ENCODE data around the gene AKIRIN2. TPM values are rescaled to one million over a fixed set of nuclear protein-coding genes. Genes with fewer than 3 reads are reported as not detected.

Gene AKIRIN2
- total and polyA plus RNA-seq, 2 experiments from 2014 or later: 24.2 to 49.6 TPM

DNA sequence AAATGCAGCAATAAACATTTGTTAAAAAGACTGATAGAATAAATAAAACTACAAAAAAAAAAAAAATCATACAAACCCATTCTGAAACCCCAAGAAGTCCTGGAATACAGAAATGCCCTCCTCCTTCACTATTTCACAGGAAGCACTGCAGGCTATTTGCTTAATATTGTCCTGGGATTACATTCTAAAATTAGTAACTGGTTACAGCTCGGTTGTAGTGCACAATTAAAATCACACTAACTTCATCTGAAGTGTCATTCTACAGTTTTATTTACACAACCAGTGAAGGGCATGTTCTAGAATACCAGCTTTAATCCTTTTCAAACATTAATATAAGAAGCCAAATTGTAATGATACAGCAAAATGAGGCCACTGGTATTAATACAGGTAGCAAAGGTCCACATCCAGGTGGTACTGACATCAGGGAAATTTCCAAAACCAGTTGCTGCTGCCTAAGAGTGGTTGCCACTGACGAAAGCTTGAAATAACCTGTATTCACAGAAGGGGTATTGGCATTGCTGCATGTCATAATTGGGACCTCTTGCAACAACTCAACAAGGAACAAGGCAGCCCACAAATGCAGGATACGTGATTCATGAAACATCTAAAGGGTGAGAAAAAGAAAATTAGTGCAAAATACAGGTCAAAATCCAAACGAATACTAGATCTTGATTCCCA lies 26.9 kb downstream of the AKIRIN2 start:
- no peak overlapping the region for H2AFZ ChIP-seq
- no peaks in the 10 kb centered on the region for H3K27me3 ChIP-seq
- no peaks in the 10 kb centered on the region for H3K36me3 ChIP-seq (replicated peaks; ENCODE audit: insufficient read depth, low read depth)
- peaks cover 12% of the 10 kb centered on the region for H3K4me1 ChIP-seq (ENCODE audit: insufficient read depth)
- TF ChIP-seq, protein P1, sequence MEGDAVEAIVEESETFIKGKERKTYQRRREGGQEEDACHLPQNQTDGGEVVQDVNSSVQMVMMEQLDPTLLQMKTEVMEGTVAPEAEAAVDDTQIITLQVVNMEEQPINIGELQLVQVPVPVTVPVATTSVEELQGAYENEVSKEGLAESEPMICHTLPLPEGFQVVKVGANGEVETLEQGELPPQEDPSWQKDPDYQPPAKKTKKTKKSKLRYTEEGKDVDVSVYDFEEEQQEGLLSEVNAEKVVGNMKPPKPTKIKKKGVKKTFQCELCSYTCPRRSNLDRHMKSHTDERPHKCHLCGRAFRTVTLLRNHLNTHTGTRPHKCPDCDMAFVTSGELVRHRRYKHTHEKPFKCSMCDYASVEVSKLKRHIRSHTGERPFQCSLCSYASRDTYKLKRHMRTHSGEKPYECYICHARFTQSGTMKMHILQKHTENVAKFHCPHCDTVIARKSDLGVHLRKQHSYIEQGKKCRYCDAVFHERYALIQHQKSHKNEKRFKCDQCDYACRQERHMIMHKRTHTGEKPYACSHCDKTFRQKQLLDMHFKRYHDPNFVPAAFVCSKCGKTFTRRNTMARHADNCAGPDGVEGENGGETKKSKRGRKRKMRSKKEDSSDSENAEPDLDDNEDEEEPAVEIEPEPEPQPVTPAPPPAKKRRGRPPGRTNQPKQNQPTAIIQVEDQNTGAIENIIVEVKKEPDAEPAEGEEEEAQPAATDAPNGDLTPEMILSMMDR (IDR thresholded peaks at IDR 0.05; ENCODE audit: poor library complexity): no peak
- no peak for TF ChIP-seq EZH2 (IDR thresholded peaks at IDR 0.05; ENCODE audit: borderline replicate concordance)
- TF ChIP-seq EZH2phosphoT487 (IDR thresholded peaks at IDR 0.05; ENCODE audit: low read depth, severe bottlenecking, unreplicated experiment): no peak
- no peak overlapping the region for H3K4me2 ChIP-seq
- H3K9me3 ChIP-seq (ENCODE audit: low read depth): no peaks in the 10 kb centered on the region
- no peak for DNase-seq (ENCODE audit: low spot score)
- no peak overlapping the region for H3K4me3 ChIP-seq
- peaks cover 48% of the 10 kb centered on the region for H3K79me2 ChIP-seq
- WGBS (ENCODE audit: low lambda C conversion rate, missing lambda C conversion rate): 79% methylated on average over 4 of the region's 4 CpGs
- no peaks in the 10 kb centered on the region for H3K9me2 ChIP-seq (replicated peaks; ENCODE audit: insufficient read depth)
- H4K20me1 ChIP-seq (ENCODE audit: insufficient read depth, poor library complexity, severe bottlenecking): no peaks in the 10 kb centered on the region
- H3K27ac ChIP-seq: peak overlapping the region; percentile 5

DNA sequence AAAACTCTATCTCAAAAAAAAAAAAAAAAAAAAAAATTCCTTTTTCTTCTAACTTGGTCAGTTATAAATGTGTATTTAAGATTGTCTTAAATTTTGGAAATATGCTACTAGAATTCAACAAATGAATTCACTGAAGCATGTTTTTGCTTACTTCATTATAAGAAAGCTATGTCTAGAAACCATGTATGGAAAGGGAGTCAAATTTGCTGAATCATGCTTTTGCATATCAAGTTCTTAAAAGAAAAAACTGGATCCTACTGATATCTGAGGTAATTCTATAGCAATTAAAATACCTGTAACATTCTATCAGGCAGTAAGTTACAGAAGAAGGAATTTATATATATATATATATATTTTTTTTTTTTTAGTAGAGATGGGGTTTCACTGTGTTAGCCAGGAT lies 27.7 kb downstream of the AKIRIN2 start:
- H3K36me3 ChIP-seq (replicated peaks; ENCODE audit: insufficient read depth, low read depth): no peaks in the 10 kb centered on the region
- no peak overlapping the region for H3K4me3 ChIP-seq
- H3K27ac ChIP-seq: no peak overlapping the region
- DNase-seq (ENCODE audit: low spot score): no peak
- H3K4me2 ChIP-seq: no peak overlapping the region
- peaks cover 39% of the 10 kb centered on the region for H3K79me2 ChIP-seq
- no peak overlapping the region for H2AFZ ChIP-seq
- TF ChIP-seq, protein P1 (IDR thresholded peaks at IDR 0.05; ENCODE audit: poor library complexity): no peak
- TF ChIP-seq EZH2phosphoT487 (IDR thresholded peaks at IDR 0.05; ENCODE audit: low read depth, severe bottlenecking, unreplicated experiment) (no peak), EZH2 (IDR thresholded peaks at IDR 0.05; ENCODE audit: borderline replicate concordance) (no peak)
- peaks cover 12% of the 10 kb centered on the region for H3K4me1 ChIP-seq (ENCODE audit: insufficient read depth)
- no peaks in the 10 kb centered on the region for H4K20me1 ChIP-seq (ENCODE audit: insufficient read depth, poor library complexity, severe bottlenecking)
- H3K9me3 ChIP-seq (ENCODE audit: low read depth): no peaks in the 10 kb centered on the region
- H3K9me2 ChIP-seq (replicated peaks; ENCODE audit: insufficient read depth): no peaks in the 10 kb centered on the region
- no peaks in the 10 kb centered on the region for H3K27me3 ChIP-seq

- Histone ChIP-seq H3K4me1 (ENCODE audit: insufficient read depth) (peaks cover 12% of the 10 kb centered on the region), H2AFZ (no peak overlapping the region), H3K4me2 (no peak overlapping the region), H3K9me3 (ENCODE audit: low read depth) (no peaks in the 10 kb centered on the region), H3K36me3 (replicated peaks; ENCODE audit: insufficient read depth, low read depth) (no peaks in the 10 kb centered on the region), H3K9me2 (replicated peaks; ENCODE audit: insufficient read depth) (no peaks in the 10 kb centered on the region), H4K20me1 (ENCODE audit: insufficient read depth, poor library complexity, severe bottlenecking) (no peaks in the 10 kb centered on the region), H3K27me3 (no peaks in the 10 kb centered on the region), H3K4me3 (no peak overlapping the region), H3K79me2 (peaks cover 28% of the 10 kb centered on the region), H3K27ac (peak overlapping the region; percentile 67)
- DNase-seq (ENCODE audit: low spot score): no peak
- TF ChIP-seq, protein P1 (IDR thresholded peaks at IDR 0.05; ENCODE audit: poor library complexity): no peak
- TF ChIP-seq EZH2phosphoT487 (IDR thresholded peaks at IDR 0.05; ENCODE audit: low read depth, severe bottlenecking, unreplicated experiment): no peak
- no peak for TF ChIP-seq EZH2 (IDR thresholded peaks at IDR 0.05; ENCODE audit: borderline replicate concordance)
- 93% methylated on average over 5 of the region's 5 CpGs for WGBS (ENCODE audit: low lambda C conversion rate, missing lambda C conversion rate)
Observed at GRCh38 chr6:87673237-87673636, 28.8 kb downstream of the AKIRIN2 start.
